HG03095 (cell line): ENCODE results near the gene PPIB.
"Not testable (repeated sequence)": the region's sequence is repeated elsewhere in the genome, so short reads cannot be mapped to it uniquely, and the experiment has no call there.

Experiments
- ATAC-seq: cut with Tn5 transposase; IDR thresholded peaks from one replicate; pipeline ENCODE4 v1.9.1; 2021; ENCODE audit warnings: moderate library complexity; ENCODE audit not compliant: unreplicated experiment

The PPIB gene

GRCh38 chr15:64141798-64142512 lies 20.9 kb downstream of the PPIB start:
- no peak for ATAC-seq

DNA sequence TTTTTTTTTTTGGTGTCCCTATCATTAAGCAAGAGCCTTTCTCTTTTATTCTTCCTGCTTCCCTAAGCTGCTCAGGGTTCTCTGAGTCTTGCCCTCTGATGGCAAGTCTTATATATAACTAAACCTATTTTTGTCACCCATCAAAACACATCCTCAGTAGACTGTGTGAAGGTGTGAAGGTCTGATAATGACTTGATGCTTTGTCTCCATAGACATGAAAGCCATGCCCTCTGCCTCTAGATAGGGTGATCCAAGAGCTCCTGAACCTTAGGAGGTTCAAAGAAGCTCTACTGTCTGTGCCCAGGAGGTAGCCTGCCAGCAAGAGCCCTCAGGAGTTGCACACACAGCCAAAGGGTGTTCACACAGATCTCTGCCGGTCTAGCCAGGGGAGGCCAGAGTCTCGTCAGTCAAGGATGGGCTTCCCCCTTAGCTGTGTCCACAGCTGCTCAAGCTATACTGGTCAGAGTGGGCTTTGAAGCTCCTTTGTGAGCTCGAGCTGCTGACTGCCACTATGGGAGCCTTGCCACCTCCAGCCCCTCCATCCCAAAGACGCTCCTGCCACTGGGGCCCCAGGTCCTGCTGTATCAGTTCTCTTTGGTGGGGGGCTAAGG lies 24.4 kb downstream of the PPIB start:
- no peak for ATAC-seq

GRCh38 chr15:64137226-64137833 lies 25.5 kb downstream of the PPIB start:
- ATAC-seq: no peak

DNA sequence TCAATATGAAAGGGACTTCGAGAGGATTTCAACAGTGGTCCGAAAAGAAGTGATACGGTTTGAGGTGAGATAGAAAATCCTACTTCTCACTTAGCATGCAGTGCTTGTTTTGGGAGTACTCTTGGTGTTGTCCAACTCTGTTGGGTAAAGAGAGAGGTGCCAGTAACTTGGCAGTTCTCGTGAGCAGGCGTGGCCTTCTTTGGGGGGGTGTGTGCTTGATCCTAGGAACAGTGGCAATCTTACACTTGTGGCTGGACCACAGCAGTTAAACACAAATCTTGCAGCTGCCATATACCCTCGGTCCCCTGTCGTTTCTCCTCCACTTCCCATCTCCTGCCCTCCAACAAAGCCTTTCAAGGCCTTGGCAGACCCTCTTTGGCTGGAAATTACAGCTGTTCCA lies 26.5 kb downstream of the PPIB start:
- no peak for ATAC-seq

DNA sequence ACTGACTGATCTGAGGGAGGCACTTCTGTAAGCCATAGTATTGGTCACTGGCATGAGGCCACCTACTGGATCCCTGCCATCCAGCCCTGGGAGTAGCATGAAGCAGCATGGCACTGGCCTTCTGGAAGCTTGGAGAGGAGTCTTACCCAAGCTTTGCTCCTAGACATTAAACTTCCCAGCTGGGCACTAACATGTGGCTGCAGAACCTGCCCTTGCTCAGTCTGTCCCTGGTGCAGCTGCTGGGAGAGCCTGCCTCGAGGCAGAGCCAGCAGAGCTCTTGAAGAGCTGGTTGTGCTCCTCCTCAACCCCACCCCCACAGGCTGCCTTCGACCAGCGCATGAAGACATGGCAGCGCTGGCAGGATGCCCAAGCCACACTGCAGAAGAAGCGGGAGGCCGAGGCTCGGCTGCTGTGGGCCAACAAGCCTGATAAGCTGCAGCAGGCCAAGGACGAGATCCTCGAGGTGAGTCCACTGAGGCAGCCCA lies 28.4 kb downstream of the PPIB start:
- no peak for ATAC-seq

- no peak for ATAC-seq
Measured at GRCh38 chr15:64133623-64134344, 29.0 kb downstream of the PPIB start.

GRCh38 chr15:64132217-64132616 lies 30.6 kb downstream of the PPIB start:
- no peak for ATAC-seq

GRCh38 chr15:64131547-64131946 lies 31.3 kb downstream of the PPIB start:
- ATAC-seq: no peak

DNA sequence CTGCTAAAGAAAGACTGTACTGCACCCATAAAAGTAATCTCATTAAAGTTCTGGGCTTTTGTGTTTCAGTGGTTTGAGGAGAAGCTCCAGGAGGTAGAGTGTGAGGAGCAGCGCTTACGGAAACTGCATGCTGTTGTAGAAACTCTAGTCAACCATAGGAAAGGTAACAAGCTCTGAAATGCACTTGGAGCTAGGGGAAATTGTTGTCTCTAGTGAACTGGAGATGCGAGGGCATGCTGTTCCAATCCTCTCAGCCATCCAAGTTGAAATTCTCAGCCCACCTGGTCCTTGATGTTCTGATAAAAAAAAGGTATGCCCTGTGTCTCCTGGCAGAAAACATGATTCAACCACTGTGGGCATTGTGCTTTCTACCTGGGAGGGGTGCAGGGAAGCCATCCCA lies 32.7 kb downstream of the PPIB start:
- ATAC-seq: no peak

GRCh38 chr15:64127521-64128270 lies 35.1 kb downstream of the PPIB start:
- no peak for ATAC-seq

GRCh38 chr15:64125978-64126377 lies 36.8 kb downstream of the PPIB start:
- ATAC-seq: no peak

GRCh38 chr15:64122936-64123351 lies 39.9 kb downstream of the PPIB start:
- no peak for ATAC-seq

DNA sequence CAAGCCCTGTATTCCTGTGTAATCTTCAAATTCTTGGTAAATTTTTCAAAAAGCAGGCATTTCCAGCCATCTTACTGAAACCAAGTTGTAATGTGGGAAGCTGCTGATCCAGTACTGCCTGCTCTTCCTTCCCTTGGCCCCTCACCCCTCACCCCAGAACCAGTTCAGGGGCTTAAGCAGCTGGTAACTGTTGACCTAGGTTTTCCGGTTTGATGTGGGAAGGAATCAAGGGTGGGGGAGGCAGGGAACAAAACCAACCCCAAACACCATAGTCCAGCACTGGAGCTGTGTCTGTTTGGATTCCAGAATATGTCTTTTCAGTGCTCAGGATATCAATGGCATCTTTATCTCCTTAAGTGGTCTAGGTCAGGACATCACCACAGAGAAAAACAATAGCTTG lies 40.4 kb downstream of the PPIB start:
- ATAC-seq: no peak

- ATAC-seq: no peak
Measured at GRCh38 chr15:64121614-64122013, 41.2 kb downstream of the PPIB start.

DNA sequence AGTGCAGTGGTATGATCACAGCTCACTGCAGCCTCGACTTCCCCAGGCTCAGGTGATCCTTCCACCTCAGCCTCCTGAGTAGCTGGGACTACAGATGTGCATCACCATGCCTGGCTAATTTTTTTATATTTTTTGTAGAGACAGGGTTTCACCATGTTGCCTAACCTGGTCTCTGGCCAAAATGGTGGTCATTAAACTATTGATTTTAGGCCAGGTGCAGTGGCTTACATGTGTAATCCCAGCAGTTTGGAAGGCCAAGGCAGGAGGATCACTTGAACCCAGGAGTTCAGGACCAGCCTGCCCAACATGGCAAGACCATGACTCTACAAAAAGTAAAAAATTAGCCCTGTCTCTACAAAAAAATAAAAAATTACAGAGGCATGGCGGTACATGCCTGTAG lies 42.5 kb downstream of the PPIB start:
- not testable (repeated sequence) for ATAC-seq

DNA sequence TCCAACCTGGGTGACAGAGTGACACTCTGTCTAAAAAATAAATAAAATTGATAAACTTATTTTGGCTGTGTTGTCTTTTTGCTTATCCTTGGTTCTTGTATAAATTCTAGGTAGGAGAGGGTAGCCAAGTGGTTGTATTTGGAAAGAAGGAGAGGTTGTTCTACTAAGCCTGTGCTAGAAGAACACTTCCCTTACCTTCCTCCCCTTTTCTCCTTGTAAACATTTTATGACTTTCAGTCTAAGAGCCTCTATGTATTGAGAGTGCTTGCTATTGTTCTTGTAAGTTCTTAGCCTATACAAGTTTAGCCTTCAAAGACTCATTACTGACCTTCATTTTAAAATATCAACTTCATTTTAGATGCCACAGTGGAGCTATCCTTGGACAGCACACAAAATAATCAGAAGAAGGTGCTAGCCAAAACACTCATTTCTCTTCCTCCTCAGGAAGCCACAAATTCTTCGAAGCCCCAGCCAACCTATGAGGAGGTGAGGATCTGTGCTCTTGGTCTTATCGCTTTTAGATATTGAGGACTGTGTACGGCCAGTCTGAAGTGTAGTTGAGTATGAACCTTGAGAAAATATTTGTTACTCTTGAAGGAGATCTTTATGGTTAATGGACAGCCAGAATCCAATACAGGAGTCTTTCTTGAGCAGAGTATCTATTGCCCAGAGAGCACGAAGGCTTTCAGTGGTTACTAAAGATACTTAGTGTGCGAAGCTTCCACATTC lies 44.9 kb downstream of the PPIB start:
- no peak for ATAC-seq

GRCh38 chr15:64112904-64113303 lies 49.9 kb downstream of the PPIB start:
- no peak for ATAC-seq

- ATAC-seq: no peak
Measured at GRCh38 chr15:64112073-64112772, 50.6 kb downstream of the PPIB start.

DNA sequence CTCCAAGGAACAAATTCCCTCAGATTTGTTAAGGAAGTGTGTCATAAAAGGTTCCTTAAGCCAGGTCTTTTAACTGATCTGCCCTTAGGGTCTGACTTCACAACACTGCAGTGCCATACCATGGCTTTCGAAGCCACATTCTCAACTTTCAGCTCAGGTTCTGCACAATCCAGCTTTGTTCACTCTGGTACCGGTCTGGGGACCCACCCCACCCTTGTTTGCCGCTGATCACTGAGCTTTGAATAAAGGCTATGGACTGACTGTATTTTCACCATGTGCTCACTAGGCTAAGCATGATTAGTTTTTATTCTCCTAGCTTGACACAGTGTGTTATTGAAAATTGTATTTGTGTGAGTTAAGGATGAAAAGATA lies 51.2 kb downstream of the PPIB start:
- ATAC-seq: no peak
